Measurements from ENCODE around the gene IVL.

The IVL gene

GRCh38 chr1:152954436-152954835 lies 46.1 kb downstream of the IVL start:
- Mint-ChIP-seq H3K9me3 (no peaks in the 10 kb centered on the region), H3K27me3 (no peaks in the 10 kb centered on the region), H3K4me3 (no peak overlapping the region), H3K4me1 (no peaks in the 10 kb centered on the region), H3K27ac (no peak overlapping the region), H3K36me3 (no peaks in the 10 kb centered on the region)
- CTCF ChIA-PET: no interaction called here
- DNase-seq: no peak

- H3K27ac Mint-ChIP-seq: no peak overlapping the region
- no peak for DNase-seq
- H3K4me1 Mint-ChIP-seq: no peaks in the 10 kb centered on the region
- H3K4me3 Mint-ChIP-seq: no peak overlapping the region
- H3K36me3 Mint-ChIP-seq: no peaks in the 10 kb centered on the region
- no peaks in the 10 kb centered on the region for H3K9me3 Mint-ChIP-seq
- peaks cover 3% of the 10 kb centered on the region for H3K27me3 Mint-ChIP-seq
- CTCF ChIA-PET: no interaction called here
Measured at GRCh38 chr1:152957561-152957960, 49.2 kb downstream of the IVL start.

GRCh38 chr1:152959273-152959672 lies 50.9 kb downstream of the IVL start:
- Mint-ChIP-seq H3K9me3 (no peaks in the 10 kb centered on the region), H3K27me3 (peaks cover 6% of the 10 kb centered on the region), H3K4me1 (no peaks in the 10 kb centered on the region)

GRCh38 chr1:152959801-152960451 lies 51.6 kb downstream of the IVL start:
- CTCF ChIA-PET: no interaction called here

More at GRCh38 chr1:152959273-152959672, 50.9 kb downstream of the IVL start:
- Mint-ChIP-seq H3K36me3 (no peaks in the 10 kb centered on the region), H3K4me3 (no peak overlapping the region), H3K27ac (no peak overlapping the region)
- DNase-seq: no peak
- CTCF ChIA-PET: no interaction called here

GRCh38 chr1:152960452-152961044 lies 52.2 kb downstream of the IVL start:
- Mint-ChIP-seq H3K4me1 (no peaks in the 10 kb centered on the region), H3K27me3 (peaks cover 6% of the 10 kb centered on the region), H3K9me3 (no peaks in the 10 kb centered on the region), H3K36me3 (no peaks in the 10 kb centered on the region), H3K27ac (no peak overlapping the region), H3K4me3 (no peak overlapping the region)
- DNase-seq: no peak
- CTCF ChIA-PET: no interaction called here

More at GRCh38 chr1:152959801-152960451, 51.6 kb downstream of the IVL start:
- H3K36me3 Mint-ChIP-seq: no peaks in the 10 kb centered on the region
- H3K4me1 Mint-ChIP-seq: no peaks in the 10 kb centered on the region
- DNase-seq: no peak
- H3K27me3 Mint-ChIP-seq: peaks cover 6% of the 10 kb centered on the region
- H3K9me3 Mint-ChIP-seq: no peaks in the 10 kb centered on the region
- no peak overlapping the region for H3K27ac Mint-ChIP-seq
- H3K4me3 Mint-ChIP-seq: no peak overlapping the region
